GM21786 (cell line): Measurements from ENCODE around the gene LRRFIP1.
"Not testable (repeated sequence)": the region's sequence is repeated elsewhere in the genome, so short reads cannot be mapped to it uniquely, and the experiment has no call there.

Source experiments
- ATAC-seq: cut with Tn5 transposase; IDR thresholded peaks from one replicate; pipeline ENCODE4 v1.9.1; 2021; ENCODE audit not compliant: unreplicated experiment

The LRRFIP1 gene

GRCh38 chr2:237682856-237683670, 55.7 kb downstream of the LRRFIP1 start:
- no peak for ATAC-seq

- ATAC-seq: no peak
Measured at GRCh38 chr2:237685408-237685807, 58.0 kb downstream of the LRRFIP1 start.

- ATAC-seq: no peak
Measured at GRCh38 chr2:237686659-237687136, 59.3 kb downstream of the LRRFIP1 start.

GRCh38 chr2:237688081-237688480, 60.7 kb downstream of the LRRFIP1 start:
- ATAC-seq: no peak

GRCh38 chr2:237688541-237688940, 61.2 kb downstream of the LRRFIP1 start:
- ATAC-seq: not testable (repeated sequence)

- ATAC-seq: no peak
Measured at GRCh38 chr2:237689336-237690131, 62.1 kb downstream of the LRRFIP1 start.

- peak; percentile 34 for ATAC-seq
Measured at GRCh38 chr2:237691029-237691907, 63.9 kb downstream of the LRRFIP1 start.

GRCh38 chr2:237691908-237692600, 64.7 kb downstream of the LRRFIP1 start:
- ATAC-seq: peak; percentile 29

- no peak for ATAC-seq
Measured at GRCh38 chr2:237692601-237693290, 65.4 kb downstream of the LRRFIP1 start.

GRCh38 chr2:237693291-237693994, 66.1 kb downstream of the LRRFIP1 start:
- no peak for ATAC-seq

- no peak for ATAC-seq
Measured at GRCh38 chr2:237694415-237695194, 67.2 kb downstream of the LRRFIP1 start.

- no peak for ATAC-seq
Measured at GRCh38 chr2:237695201-237695780, 67.9 kb downstream of the LRRFIP1 start.

- peak; percentile 22 for ATAC-seq
Measured at GRCh38 chr2:237696461-237696860, 69.1 kb downstream of the LRRFIP1 start.

- ATAC-seq: no peak
Measured at GRCh38 chr2:237697586-237698357, 70.4 kb downstream of the LRRFIP1 start.

GRCh38 chr2:237698358-237698694, 70.9 kb downstream of the LRRFIP1 start:
- no peak for ATAC-seq

- no peak for ATAC-seq
Measured at GRCh38 chr2:237699870-237700511, 72.6 kb downstream of the LRRFIP1 start.

- ATAC-seq: peak; percentile 30
Measured at GRCh38 chr2:237700512-237701032, 73.2 kb downstream of the LRRFIP1 start.
